Measurements from ENCODE around the gene KEAP1.

KEAP1 gene

GRCh38 chr19:10439588-10439987, 63.6 kb downstream of the KEAP1 start:
- no peak overlapping the region for H3K27ac ChIP-seq
- no peak for TF ChIP-seq ZFX (IDR thresholded peaks at IDR 0.05; ENCODE audit: borderline replicate concordance)
- TF ChIP-seq CTCF (IDR thresholded peaks at IDR 0.05): no peak

All from 22Rv1 (cell line).